HG03460 (cell line): ENCODE results near the gene COPS9.

ENCODE experiments used
- ATAC-seq: cut with Tn5 transposase; IDR thresholded peaks from one replicate; pipeline ENCODE4 v1.9.1; 2021; ENCODE audit not compliant: unreplicated experiment

Gene COPS9

GRCh38 chr2:240136013-240136670 is at the start of gene COPS9:
COPS9 (minus strand) TSS chr2:240136305; CDS start chr2:240136284, 21 bp downstream.
- peak; percentile 91 for ATAC-seq

- no peak for ATAC-seq
Observed at GRCh38 chr2:240184656-240185055, 48.6 kb upstream of the COPS9 start.

GRCh38 chr2:240183875-240184590 is 47.9 kb upstream of the COPS9 start:
- ATAC-seq, result no peak

GRCh38 chr2:240183006-240183874 is 47.1 kb upstream of the COPS9 start:
- ATAC-seq, result no peak

GRCh38 chr2:240182476-240182875 is 46.4 kb upstream of the COPS9 start:
- ATAC-seq, result no peak

- no peak for ATAC-seq
Observed at GRCh38 chr2:240182001-240182400, 45.9 kb upstream of the COPS9 start.

GRCh38 chr2:240179941-240180666 is 44.0 kb upstream of the COPS9 start:
- ATAC-seq, result no peak

GRCh38 chr2:240179186-240179815 is 43.2 kb upstream of the COPS9 start:
- no peak for ATAC-seq

GRCh38 chr2:240178564-240178963 is 42.5 kb upstream of the COPS9 start:
- no peak for ATAC-seq

- ATAC-seq, result no peak
Observed at GRCh38 chr2:240174496-240174895, 38.4 kb upstream of the COPS9 start.

GRCh38 chr2:240172071-240172895 is 36.2 kb upstream of the COPS9 start:
- no peak for ATAC-seq

GRCh38 chr2:240170883-240171282 is 34.8 kb upstream of the COPS9 start:
- ATAC-seq, result no peak

GRCh38 chr2:240170354-240170735 is 34.2 kb upstream of the COPS9 start:
- ATAC-seq, result no peak

GRCh38 chr2:240169486-240170353 is 33.6 kb upstream of the COPS9 start:
- no peak for ATAC-seq

GRCh38 chr2:240168546-240169361 is 32.6 kb upstream of the COPS9 start:
- ATAC-seq, result no peak

- no peak for ATAC-seq
Observed at GRCh38 chr2:240168041-240168440, 31.9 kb upstream of the COPS9 start.

GRCh38 chr2:240167588-240167880 is 31.4 kb upstream of the COPS9 start:
- ATAC-seq, result no peak
